NCI-H69 (cell line): ENCODE data around the gene JADE2.
A peak's percentile ranks its signal among the peaks of the same experiment; 100 is the strongest.
"Not testable (repeated sequence)": the region's sequence is repeated elsewhere in the genome, so short reads cannot be mapped to it uniquely, and the experiment has no call there.

ENCODE experiments used
- DNase-seq: peaks from one replicate; lab custom pipeline; 2025; lab: John Stamatoyannopoulos, UW

Gene JADE2

GRCh38 chr5:134508521-134509195 is 16.8 kb upstream of the JADE2 start:
- DNase-seq = no peak

- DNase-seq = no peak
Observed at GRCh38 chr5:134509308-134510040, 16.0 kb upstream of the JADE2 start.

- peak; percentile 27 for DNase-seq
Observed at GRCh38 chr5:134510970-134511795, 14.3 kb upstream of the JADE2 start.

GRCh38 chr5:134511796-134512660 is 13.4 kb upstream of the JADE2 start:
- DNase-seq = peak; percentile 40

- no peak for DNase-seq
Observed at GRCh38 chr5:134512661-134512999, 12.8 kb upstream of the JADE2 start.

GRCh38 chr5:134515801-134516200 is 9.7 kb upstream of the JADE2 start:
- DNase-seq = peak; percentile 68

- not testable (repeated sequence) for DNase-seq
Observed at GRCh38 chr5:134516984-134517383, 8.5 kb upstream of the JADE2 start.

- no peak for DNase-seq
Observed at GRCh38 chr5:134517553-134517952, 7.9 kb upstream of the JADE2 start.

GRCh38 chr5:134519989-134520388 is 5.5 kb upstream of the JADE2 start:
- DNase-seq = no peak

- DNase-seq = no peak
Observed at GRCh38 chr5:134521841-134522240, 3.6 kb upstream of the JADE2 start.

- DNase-seq = peak; percentile 30
Observed at GRCh38 chr5:134523543-134524271, 1.8 kb upstream of the JADE2 start.

GRCh38 chr5:134524272-134524825 is 1.1 kb upstream of the JADE2 start:
- DNase-seq = peak; percentile 90

- peak; percentile 83 for DNase-seq
Observed at GRCh38 chr5:134525683-134526482, 413 bp downstream of the JADE2 start.

GRCh38 chr5:134526483-134527155 is 1.1 kb downstream of the JADE2 start:
- peak; percentile 95 for DNase-seq

GRCh38 chr5:134527156-134527960 is 1.9 kb downstream of the JADE2 start:
- peak; percentile 96 for DNase-seq

- peak; percentile 56 for DNase-seq
Observed at GRCh38 chr5:134527961-134528424, 2.5 kb downstream of the JADE2 start.

- peak; percentile 38 for DNase-seq
Observed at GRCh38 chr5:134528556-134528955, 3.1 kb downstream of the JADE2 start.

- no peak for DNase-seq
Observed at GRCh38 chr5:134529460-134529859, 4.0 kb downstream of the JADE2 start.
